ENCODE measurements around the gene TDRD12.

- TF ChIP-seq POLR2A (IDR thresholded peaks at IDR 0.05) (no peak), CTCF (IDR thresholded peaks at IDR 0.05) (no peak)
These were observed 78.6 kb downstream of the TDRD12 start for GRCh38 chr19:32798201-32798600.
